IPS-18c (cell line): ENCODE measurements around the gene FHOD3.
A peak's percentile ranks its signal among the peaks of the same experiment; 100 is the strongest.

Experiments used
- H3K4me3 ChIP-seq: 2 replicates; pipeline ENCODE4 v1.7.0; 2013; ENCODE audit warnings: low read depth, mild to moderate bottlenecking, low read length, moderate library complexity; ENCODE audit not compliant: insufficient read depth
- H3K9me3 ChIP-seq: one replicate; pipeline ENCODE4 v1.6.1; 2013; ENCODE audit warnings: mild to moderate bottlenecking, low read length, moderate library complexity; ENCODE audit not compliant: control insufficient read depth, insufficient read depth

The FHOD3 gene

GRCh38 chr18:36287653-36288052 lies 9.9 kb upstream of the FHOD3 start:
- Histone ChIP-seq H3K9me3 (no peaks in the 10 kb centered on the region), H3K4me3 (no peak overlapping the region)

- no peak overlapping the region for H3K4me3 ChIP-seq
- H3K9me3 ChIP-seq, result no peaks in the 10 kb centered on the region
These were observed 8.8 kb upstream of the FHOD3 start for GRCh38 chr18:36288689-36289088.

GRCh38 chr18:36294031-36294430 lies 3.5 kb upstream of the FHOD3 start:
- H3K9me3 ChIP-seq, result no peaks in the 10 kb centered on the region
- no peak overlapping the region for H3K4me3 ChIP-seq

- no peak overlapping the region for H3K4me3 ChIP-seq
- H3K9me3 ChIP-seq, result no peaks in the 10 kb centered on the region
These were observed 2.3 kb upstream of the FHOD3 start for GRCh38 chr18:36295214-36295613.

- no peak overlapping the region for H3K4me3 ChIP-seq
- H3K9me3 ChIP-seq, result no peaks in the 10 kb centered on the region
These were observed 1.6 kb upstream of the FHOD3 start for GRCh38 chr18:36295880-36296301.

- H3K4me3 ChIP-seq, result peak overlapping the region; percentile 64
- no peaks in the 10 kb centered on the region for H3K9me3 ChIP-seq
These were observed 680 bp upstream of the FHOD3 start for GRCh38 chr18:36296650-36297416.

GRCh38 chr18:36298126-36298741 lies 721 bp downstream of the FHOD3 start:
- peak overlapping the region; percentile 81 for H3K4me3 ChIP-seq
- H3K9me3 ChIP-seq, result no peaks in the 10 kb centered on the region

GRCh38 chr18:36299015-36299414 lies 1.5 kb downstream of the FHOD3 start:
- Histone ChIP-seq H3K9me3 (no peaks in the 10 kb centered on the region), H3K4me3 (no peak overlapping the region)

- no peaks in the 10 kb centered on the region for H3K9me3 ChIP-seq
- no peak overlapping the region for H3K4me3 ChIP-seq
These were observed 2.7 kb downstream of the FHOD3 start for GRCh38 chr18:36300211-36300610.

GRCh38 chr18:36301884-36302283 lies 4.4 kb downstream of the FHOD3 start:
- no peaks in the 10 kb centered on the region for H3K9me3 ChIP-seq
- no peak overlapping the region for H3K4me3 ChIP-seq

GRCh38 chr18:36302676-36303075 lies 5.2 kb downstream of the FHOD3 start:
- Histone ChIP-seq H3K4me3 (no peak overlapping the region), H3K9me3 (no peaks in the 10 kb centered on the region)

- H3K4me3 ChIP-seq, result no peak overlapping the region
- H3K9me3 ChIP-seq, result no peaks in the 10 kb centered on the region
These were observed 5.8 kb downstream of the FHOD3 start for GRCh38 chr18:36303211-36303844.

- Histone ChIP-seq H3K4me3 (no peak overlapping the region), H3K9me3 (no peaks in the 10 kb centered on the region)
These were observed 7.2 kb downstream of the FHOD3 start for GRCh38 chr18:36304723-36305122.

GRCh38 chr18:36305375-36305774 lies 7.9 kb downstream of the FHOD3 start:
- Histone ChIP-seq H3K4me3 (no peak overlapping the region), H3K9me3 (no peaks in the 10 kb centered on the region)

GRCh38 chr18:36307513-36307912 lies 10.0 kb downstream of the FHOD3 start:
- Histone ChIP-seq H3K4me3 (no peak overlapping the region), H3K9me3 (no peaks in the 10 kb centered on the region)

GRCh38 chr18:36308711-36309435 lies 11.4 kb downstream of the FHOD3 start:
- Histone ChIP-seq H3K9me3 (no peaks in the 10 kb centered on the region), H3K4me3 (no peak overlapping the region)

- H3K9me3 ChIP-seq, result no peaks in the 10 kb centered on the region
- no peak overlapping the region for H3K4me3 ChIP-seq
These were observed 12.2 kb downstream of the FHOD3 start for GRCh38 chr18:36309436-36310391.
